Activated CD8-positive, alpha-beta T cell treated with anti-CD3 and anti-CD28 coated beads for 36 hours (primary cell): Measurements from ENCODE around the gene SAP130. TPM values are rescaled to one million over a fixed set of nuclear protein-coding genes. Genes with fewer than 3 reads are reported as not detected.

ENCODE experiments used
- ATAC-seq: fragments of 200-7000 bp; cut with Tn5 transposase; one replicate; pipeline ENCODE4 v1.10.0; 2021; ENCODE audit warnings: mild to moderate bottlenecking, moderate library complexity
- CTCF ChIA-PET: fragments of 350-600 bp; sonication (Branson Sonifier 250); formaldehyde crosslinking; loops from one replicate; lab custom pipeline; 2021; ENCODE audit warnings: antibody characterized with exemption; lab: Charles Lee
- POLR2A ChIA-PET: fragments of 350-600 bp; sonication (Branson Sonifier 250); formaldehyde crosslinking; loops from one replicate; lab custom pipeline; 2021; ENCODE audit warnings: antibody characterized with exemption; lab: Charles Lee
- DNase-seq: peaks from one replicate; pipeline ENCODE4 v3.0.0-alpha.2; 2020
- H3K27ac Mint-ChIP-seq: one replicate; pipeline ENCODE4 v1.8.0; 2021; ENCODE audit warnings: mild to moderate bottlenecking, mixed read lengths
- H3K27me3 Mint-ChIP-seq: one replicate; pipeline ENCODE4 v1.8.0; 2021; ENCODE audit warnings: mixed read lengths
- H3K36me3 Mint-ChIP-seq: one replicate; pipeline ENCODE4 v1.8.0; 2021; ENCODE audit warnings: low read depth, mixed read lengths
- H3K4me1 Mint-ChIP-seq: one replicate; pipeline ENCODE4 v1.8.0; 2021; ENCODE audit warnings: low read depth, mixed read lengths
- H3K4me3 Mint-ChIP-seq: one replicate; pipeline ENCODE4 v1.8.0; 2021; ENCODE audit warnings: mild to moderate bottlenecking, moderate library complexity, mixed read lengths
- H3K9me3 Mint-ChIP-seq: one replicate; pipeline ENCODE4 v1.8.0; 2021; ENCODE audit warnings: mixed read lengths
- intact Hi-C: fragments of 100-400 bp; cut with micrococcal nuclease; formaldehyde crosslinking; loops from one replicate; pipeline ENCODE4 v1.10.0; 2022
- total RNA-seq, 2 experiments: library from RNA; stranded (reverse); gene quantifications; one replicate each; pipeline ENCODE4 v1.2.3, GENCODE V29; 2021
- TF ChIP-seq, protein P1 (sequence below): fragments of 200-600 bp; IDR thresholded peaks from one replicate; pipeline ENCODE4 v1.8.0; 2022; ENCODE audit warnings: antibody characterized with exemption, mild to moderate bottlenecking

The SAP130 gene
- total RNA-seq, 2 experiments from 2014 or later = 24.4 to 31.9 TPM

DNA sequence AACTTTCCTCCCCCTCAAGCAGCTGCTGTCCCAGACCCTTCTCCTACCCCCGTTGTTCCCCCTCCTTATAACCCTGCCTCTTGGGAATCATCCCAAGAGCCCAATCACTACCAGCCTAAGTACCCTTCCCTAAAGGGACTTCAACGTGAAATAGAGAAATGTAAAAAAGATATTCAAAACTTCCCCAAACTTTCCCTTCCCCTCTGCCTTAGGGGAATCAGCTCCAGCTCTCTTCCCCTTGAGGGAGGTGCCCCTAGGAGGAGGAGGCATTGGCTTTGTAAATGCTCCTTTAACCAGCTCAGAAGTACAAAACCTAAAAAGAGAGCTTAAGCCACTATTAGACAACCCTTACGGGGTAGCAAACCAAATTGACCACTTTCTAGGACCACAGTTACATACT lies 10.6 kb upstream of the SAP130 start:
- Mint-ChIP-seq H3K4me3 (no peak overlapping the region), H3K27me3 (peaks cover 6% of the 10 kb centered on the region), H3K4me1 (no peaks in the 10 kb centered on the region), H3K9me3 (peaks cover 29% of the 10 kb centered on the region), H3K27ac (no peak overlapping the region), H3K36me3 (peaks cover 5% of the 10 kb centered on the region)
- CTCF ChIA-PET = interaction anchor here (0.9 kb wide), 1 partner anchor 37 kb away, joined by 3 read pairs; no protein-coding TSS in a partner anchor
- ATAC-seq = no peak
- TF ChIP-seq, protein P1, sequence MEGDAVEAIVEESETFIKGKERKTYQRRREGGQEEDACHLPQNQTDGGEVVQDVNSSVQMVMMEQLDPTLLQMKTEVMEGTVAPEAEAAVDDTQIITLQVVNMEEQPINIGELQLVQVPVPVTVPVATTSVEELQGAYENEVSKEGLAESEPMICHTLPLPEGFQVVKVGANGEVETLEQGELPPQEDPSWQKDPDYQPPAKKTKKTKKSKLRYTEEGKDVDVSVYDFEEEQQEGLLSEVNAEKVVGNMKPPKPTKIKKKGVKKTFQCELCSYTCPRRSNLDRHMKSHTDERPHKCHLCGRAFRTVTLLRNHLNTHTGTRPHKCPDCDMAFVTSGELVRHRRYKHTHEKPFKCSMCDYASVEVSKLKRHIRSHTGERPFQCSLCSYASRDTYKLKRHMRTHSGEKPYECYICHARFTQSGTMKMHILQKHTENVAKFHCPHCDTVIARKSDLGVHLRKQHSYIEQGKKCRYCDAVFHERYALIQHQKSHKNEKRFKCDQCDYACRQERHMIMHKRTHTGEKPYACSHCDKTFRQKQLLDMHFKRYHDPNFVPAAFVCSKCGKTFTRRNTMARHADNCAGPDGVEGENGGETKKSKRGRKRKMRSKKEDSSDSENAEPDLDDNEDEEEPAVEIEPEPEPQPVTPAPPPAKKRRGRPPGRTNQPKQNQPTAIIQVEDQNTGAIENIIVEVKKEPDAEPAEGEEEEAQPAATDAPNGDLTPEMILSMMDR = no peak
- intact Hi-C loops = no loop called here
- POLR2A ChIA-PET = no interaction called here
- no peak for DNase-seq

DNA sequence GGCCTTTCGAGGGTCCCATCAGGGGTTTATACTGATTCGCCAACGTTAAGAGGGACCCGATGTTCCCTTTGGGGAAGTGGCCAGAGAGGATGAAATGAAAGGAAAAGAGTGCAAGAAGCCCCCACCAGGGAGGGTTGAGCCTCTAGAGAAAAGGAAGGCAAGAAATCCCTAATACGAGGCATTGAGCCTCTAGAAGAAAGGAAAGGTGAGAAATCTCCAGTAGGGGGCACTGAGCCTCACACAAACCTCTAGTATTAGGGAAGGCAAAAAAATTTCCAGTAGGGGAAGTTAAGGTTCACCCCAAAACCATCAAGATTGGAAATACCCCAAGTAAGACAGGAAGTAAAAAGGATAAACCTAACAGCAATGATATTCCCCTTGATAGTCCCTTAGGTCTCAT lies 9.8 kb upstream of the SAP130 start:
- Mint-ChIP-seq H3K9me3 (peaks cover 22% of the 10 kb centered on the region), H3K27me3 (peaks cover 6% of the 10 kb centered on the region), H3K4me3 (no peak overlapping the region), H3K36me3 (peaks cover 3% of the 10 kb centered on the region), H3K4me1 (no peaks in the 10 kb centered on the region), H3K27ac (no peak overlapping the region)
- TF ChIP-seq, protein P1 = no peak
- ATAC-seq = no peak
- CTCF ChIA-PET = interaction anchor here (0.9 kb wide), 1 partner anchor 36 kb away, joined by 3 read pairs; no protein-coding TSS in a partner anchor
- DNase-seq = no peak
- POLR2A ChIA-PET = no interaction called here
- intact Hi-C loops = no loop called here

DNA sequence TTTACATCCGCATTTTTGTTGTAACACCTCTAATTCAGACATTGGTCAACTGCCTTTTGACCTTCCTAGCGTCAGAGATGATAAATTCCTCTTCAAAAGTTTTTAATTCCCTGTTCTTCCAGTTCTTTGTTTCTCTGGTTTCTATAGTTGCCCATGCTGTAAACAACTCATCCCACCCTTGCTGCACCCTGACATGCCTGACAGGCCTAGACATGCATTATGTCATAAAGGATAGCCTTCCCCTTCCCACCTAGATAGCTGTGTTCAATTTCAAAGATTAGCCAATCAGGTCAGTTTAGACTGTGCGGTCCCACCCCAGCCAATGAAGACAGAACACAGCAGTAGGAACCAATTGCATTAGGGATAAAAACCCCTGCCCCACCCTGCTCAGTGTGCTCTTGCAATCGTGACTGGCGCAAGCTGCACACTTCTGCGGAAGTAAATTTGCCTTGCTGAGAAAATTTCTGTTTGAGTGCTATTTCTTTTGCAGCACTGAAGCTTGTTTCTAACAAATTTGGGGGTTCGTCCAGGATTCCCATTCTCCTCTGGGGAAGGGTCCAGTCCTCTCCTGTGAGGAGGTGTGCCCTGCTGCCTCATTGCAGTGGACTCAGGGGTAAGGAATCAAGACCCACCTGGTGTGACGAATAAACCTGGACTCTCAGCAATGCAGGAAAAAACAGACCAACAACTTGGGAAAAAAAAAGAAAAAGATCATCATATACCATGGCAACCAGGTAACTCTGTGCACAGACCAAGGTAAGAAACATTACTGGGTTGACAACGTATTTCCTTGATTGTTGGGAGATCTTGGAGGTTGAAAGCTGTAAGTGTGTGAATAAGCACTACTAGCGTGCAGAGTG lies 9.1 kb upstream of the SAP130 start:
- H3K27me3 Mint-ChIP-seq = peaks cover 6% of the 10 kb centered on the region
- H3K27ac Mint-ChIP-seq = no peak overlapping the region
- H3K36me3 Mint-ChIP-seq = peaks cover 2% of the 10 kb centered on the region
- peaks cover 19% of the 10 kb centered on the region for H3K9me3 Mint-ChIP-seq
- no peaks in the 10 kb centered on the region for H3K4me1 Mint-ChIP-seq
- TF ChIP-seq, protein P1 = no peak
- ChIA-PET POLR2A (no interaction called here), CTCF (no interaction called here)
- no peak overlapping the region for H3K4me3 Mint-ChIP-seq
- DNase-seq (no peak), ATAC-seq (no peak)
- intact Hi-C loops = no loop called here

DNA sequence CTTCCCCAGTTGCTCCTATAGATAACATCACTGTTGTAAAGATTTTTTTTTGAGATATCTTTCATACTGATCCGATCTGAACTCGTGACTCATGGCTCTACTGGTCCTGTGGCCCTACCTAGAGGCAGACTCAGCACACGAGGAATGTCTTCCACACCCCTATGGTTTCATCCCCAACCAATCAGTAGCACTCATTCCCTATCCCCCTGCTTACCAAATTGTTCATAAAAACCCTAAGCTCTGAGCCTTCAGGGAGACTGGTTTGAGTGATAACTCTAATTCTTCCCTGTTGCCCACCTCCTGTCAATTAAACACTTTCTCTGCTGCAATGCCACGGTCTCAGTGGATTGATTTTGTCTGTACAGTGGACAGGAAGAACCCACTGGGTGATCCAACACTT lies 4.2 kb upstream of the SAP130 start:
- intact Hi-C loops = no loop called here
- H3K9me3 Mint-ChIP-seq = peaks cover 7% of the 10 kb centered on the region
- no peak overlapping the region for H3K27ac Mint-ChIP-seq
- ATAC-seq (no peak), DNase-seq (no peak)
- no peak overlapping the region for H3K4me3 Mint-ChIP-seq
- CTCF ChIA-PET = no interaction called here
- POLR2A ChIA-PET = interaction anchor here (1.6 kb wide), 1 partner anchor 59 kb away, joined by 4 read pairs; the partner anchor contains the start of gene UGGT1
- H3K27me3 Mint-ChIP-seq = no peaks in the 10 kb centered on the region
- TF ChIP-seq, protein P1 = no peak
- H3K36me3 Mint-ChIP-seq = no peaks in the 10 kb centered on the region
- peaks cover 6% of the 10 kb centered on the region for H3K4me1 Mint-ChIP-seq

DNA sequence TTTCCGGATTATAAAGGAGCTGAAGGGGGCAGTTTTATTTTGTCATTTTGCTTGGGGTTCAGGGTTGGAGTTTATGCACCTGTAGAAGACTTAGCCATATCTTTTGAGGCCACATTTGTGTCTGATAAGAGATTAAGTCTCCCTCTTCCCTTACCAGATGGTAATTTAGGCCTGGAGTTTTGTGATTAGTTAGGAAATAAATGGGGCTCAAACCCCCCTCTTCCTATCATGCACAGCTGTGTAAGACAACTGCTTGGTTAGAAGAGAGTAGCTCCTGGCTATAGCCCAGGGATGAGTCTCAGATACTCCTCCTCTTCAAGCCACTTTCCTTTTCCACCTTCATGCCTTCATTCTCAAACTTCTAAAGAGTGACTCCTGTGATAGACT lies 802 bp upstream of the SAP130 start:
- POLR2A ChIA-PET = interaction anchor here (3.2 kb wide), 1 partner anchor 63 kb away, joined by 29 read pairs; the partner anchor contains the start of gene UGGT1
- ATAC-seq (no peak), DNase-seq (no peak)
- no peaks in the 10 kb centered on the region for H3K36me3 Mint-ChIP-seq
- CTCF ChIA-PET = interaction anchor here (1.1 kb wide), 2 partner anchors 36 to 60 kb away, joined by 3 read pairs; no protein-coding TSS in a partner anchor
- intact Hi-C loops = loop anchor here (2.0 kb wide), 1 partner anchor 62 kb away; the partner anchor contains the start of gene UGGT1
- no peaks in the 10 kb centered on the region for H3K27me3 Mint-ChIP-seq
- H3K9me3 Mint-ChIP-seq = no peaks in the 10 kb centered on the region
- peak overlapping the region; percentile 40 for H3K27ac Mint-ChIP-seq
- peaks cover 17% of the 10 kb centered on the region for H3K4me1 Mint-ChIP-seq
- TF ChIP-seq, protein P1 = no peak
- H3K4me3 Mint-ChIP-seq = peak overlapping the region; percentile 72
